OCI-LY1 (cell line): ENCODE results near the gene RPLP2.

Experiments
- CTCF ChIP-seq: fragments of 200-600 bp; sonication (generic), shearing (Covaris generic); IDR thresholded peaks from 2 replicates; pipeline ENCODE4 v1.5.1; 2017; ENCODE audit warnings: mild to moderate bottlenecking, antibody characterized with exemption, low read length, moderate library complexity, mixed read lengths
- EZH2 ChIP-seq: fragments of 200-600 bp; sonication (generic), shearing (Covaris generic); IDR thresholded peaks from 2 replicates; pipeline ENCODE4 v1.8.0; 2017; ENCODE audit warnings: borderline replicate concordance, mixed run types, mild to moderate bottlenecking, antibody characterized with exemption, low read length, moderate library complexity, mixed read lengths

GRCh38 chr11:818396-819128 lies 8.8 kb downstream of the RPLP2 start, which contains the start of gene PNPLA2:
- TF ChIP-seq CTCF (no peak), EZH2 (no peak)
